Heart left ventricle (tissue), 16 donors: Measurements from ENCODE around the gene PCDHB8. TPM values are rescaled to one million over a fixed set of nuclear protein-coding genes. Genes with fewer than 3 reads are reported as not detected.
"Not testable (repeated sequence)": the region's sequence is repeated elsewhere in the genome, so short reads cannot be mapped to it uniquely, and the experiment has no call there.

Source experiments
- ATAC-seq, 4 donors: fragments of 200-7000 bp; cut with Tn5 transposase; one replicate each; pipeline ENCODE4 v1.9.1; 2020 to 2022; ENCODE audit warnings: moderate library complexity in 4 of 4, mild to moderate bottlenecking in 3 of 4, moderate number of reproducible peaks in 1 of 4
- DNase-seq, 5 donors: peaks; one replicate each; pipeline ENCODE4 v3.0.0-alpha.2; 2020
- H3K27ac ChIP-seq, 12 donors: fragments of 200-600 bp; sonication (generic) in 4 of 12; one replicate each; pipeline versions ENCODE4 v1.5.0 to v1.8.0; 2016 to 2022; ENCODE audit warnings: mild to moderate bottlenecking in 2 of 12
- H3K27me3 ChIP-seq, 9 donors: fragments of 200-600 bp; sonication (generic) in 2 of 9; one replicate each; pipeline versions ENCODE4 v1.5.1 to v1.8.0; 2016 to 2022; ENCODE audit warnings: mild to moderate bottlenecking in 3 of 9
- H3K36me3 ChIP-seq, 9 donors: fragments of 200-600 bp; sonication (generic) in 2 of 9; one replicate each; pipeline versions ENCODE4 v1.5.0 to v1.8.0; 2018 to 2022; ENCODE audit warnings: mild to moderate bottlenecking in 2 of 9
- H3K4me1 ChIP-seq, 12 donors: fragments of 200-600 bp; sonication (generic) in 4 of 12; one replicate each; pipeline versions ENCODE4 v1.5.0 to v1.8.0; 2016 to 2022; ENCODE audit warnings: mild to moderate bottlenecking in 3 of 12
- H3K4me3 ChIP-seq, 12 donors: fragments of 200-600 bp; sonication (generic) in 4 of 12; one replicate each; pipeline versions ENCODE4 v1.5.0 to v1.8.0; 2017 to 2022; ENCODE audit warnings: mild to moderate bottlenecking in 9 of 12, moderate library complexity in 4 of 12
- H3K9me3 ChIP-seq, 12 donors: fragments of 200-600 bp; sonication (generic) in 4 of 12; one replicate each; pipeline versions ENCODE4 v1.5.0 to v1.8.0; 2016 to 2022; ENCODE audit warnings: mild to moderate bottlenecking in 1 of 12
- CTCF ChIP-seq, 12 donors: fragments of 200-600 bp; sonication (generic) in 4 of 12; IDR thresholded peaks; one replicate each; pipeline versions ENCODE4 v1.5.0 to v1.8.0; 2018 to 2022; ENCODE audit warnings: antibody characterized with exemption in 12 of 12, mild to moderate bottlenecking in 5 of 12
- POLR2A ChIP-seq, 2 donors: fragments of 450-650 bp; IDR thresholded peaks; one replicate each; pipeline ENCODE4 v1.6.1; 2017; ENCODE audit warnings: antibody characterized with exemption in 2 of 2, mild to moderate bottlenecking in 2 of 2, moderate library complexity in 2 of 2
- WGBS, 4 donors: extraction: QIAGEN DNeasy Blood & Tissue Kit in 2 of 4; methylation state at CpG; one replicate each; pipeline versions ENCODE4 v1.1.5 to v1.1.7; 2013 to 2018; 5-methylcytosine and 5-hydroxymethylcytosine counted together
- intact Hi-C, 10 donors: fragments of 100-400 bp; cut with DNase I; formaldehyde crosslinking; loops; one replicate each; pipeline versions ENCODE4 v1.11.1 to v1.14.2; 2022
- polyA plus RNA-seq, 2 donors: library from polyadenylated mRNA; stranded (reverse); fragments of 200-250 nt; gene quantifications; one replicate each; pipeline ENCODE4 v1.2.3, GENCODE V29; 2013
- total RNA-seq, 9 donors: library from RNA; depleted of rRNA in 2 of 9; stranded (reverse); fragments of >200 nt in 2 of 9; fragmentation: NEBNext Ultra II Directional in 3 of 9; extraction: Animal tissue kit (Norgen Biotek cat#: 25700) in 3 of 9; gene quantifications; one replicate each; pipeline versions ENCODE4 v1.1.0 to v1.2.4, GENCODE V29; 2016 to 2023
- donor health status: ischemic (EF 13 %, LVEDD 7.1; RV severe dilation, severe dysfunction).
- donor health status: healthy with polysubstance abuse.
- donor health status: DM: no; HTN: yes; CAD: no.
- donor health status: DM: no; HTN: no; CAD: no.
- donor health status: ischemic (EF 25% LVEDD 6.9; RV normal size, moderate dysfunction).
- donor health status: ischemic (EF 25% LVEDD 5.7; RV mildly dilated, moderate dysfunction).
- donor health status: healthy.
- donor health status: DM: yes; HTN: yes; CAD: no.
- donor health status: ischemic (EF 35%, LVEDD 5.7; RV mildly dilated, moderate dysfunction).
- donor health status: nonischemic (EF 11% LVEDD 7.7; RV severe dilation, severe dysfunction).
- donor health status: DM: yes; HTN: yes; CAD: no.
- donor health status: PGD.
- donor health status: ischemic (EF 29% LVEDD 5.4; RV normal size, mild dysfunction).
- donor health status: nonischemic (EF 23%, LVEDD 6.1; RV moderate dilation, normal function).

The PCDHB8 gene
- total and polyA plus RNA-seq, 11 donors: 0.23 to 3.8 (median 1.4) TPM

- Histone ChIP-seq H3K4me3 (peak overlapping the region in 2 of 12 donors; percentile 7 to 16), H3K9me3 (peaks cover 0 to 90% (median 39%) of the 10 kb centered on the region in 12 donors), H3K27me3 (peaks cover 0 to 48% (median 10%) of the 10 kb centered on the region in 9 donors), H3K4me1 (no peaks in the 10 kb centered on the region), H3K27ac (no peak overlapping the region), H3K36me3 (no peaks in the 10 kb centered on the region)
- 28 to 40% (median 34%) methylated on average over 21 of the region's 21 CpGs for WGBS, 4 donors
- intact Hi-C loops: no loop called here
- TF ChIP-seq CTCF (IDR thresholded peaks at IDR 0.05) (peak in 2 of 12 donors; percentile 6), POLR2A (IDR thresholded peaks at IDR 0.05) (no peak)
- no peak for DNase-seq
- ATAC-seq: no peak
Observed at GRCh38 chr5:141155540-141156374, 21.8 kb upstream of the PCDHB8 start.

GRCh38 chr5:141157356-141157755 lies 20.2 kb upstream of the PCDHB8 start:
- DNase-seq: peak in 1 of 5 donors; percentile 28
- WGBS, 4 donors: 0 to 34% (median 30%) methylated on average over 1 to 38 of the region's 38 CpGs
- H3K4me3 ChIP-seq, H3K4me1 ChIP-seq, H3K36me3 ChIP-seq, intact Hi-C loops, H3K27ac ChIP-seq, ATAC-seq: not testable (repeated sequence)
- Histone ChIP-seq H3K27me3 (peaks cover 0 to 36% (median 10%) of the 10 kb centered on the region in 9 donors), H3K9me3 (peaks cover 0 to 93% (median 33%) of the 10 kb centered on the region in 12 donors)

GRCh38 chr5:141157901-141158300 lies 19.7 kb upstream of the PCDHB8 start:
- H3K4me1 ChIP-seq, H3K27ac ChIP-seq, ATAC-seq, H3K4me3 ChIP-seq, H3K36me3 ChIP-seq, intact Hi-C loops: not testable (repeated sequence)
- 25 to 49% (median 35%) methylated on average over 5 to 22 of the region's 28 CpGs for WGBS, 4 donors
- peaks cover 0 to 93% (median 37%) of the 10 kb centered on the region in 12 donors for H3K9me3 ChIP-seq
- H3K27me3 ChIP-seq: peaks cover 0 to 30% (median 10%) of the 10 kb centered on the region in 9 donors
- peak in 1 of 5 donors; percentile 30 for DNase-seq

- H3K27ac ChIP-seq: no peak within 1 kb of the TSS
- TF ChIP-seq CTCF (IDR thresholded peaks at IDR 0.05) (peak in 11 of 12 donors; percentile 31 to 55 (median 42)), POLR2A (IDR thresholded peaks at IDR 0.05) (no peak)
- ATAC-seq (no peak), DNase-seq (no peak)
- H3K36me3 ChIP-seq: no peaks in the 10 kb centered on the region
- peak within 1 kb of the TSS in 10 of 12 donors; percentile 6 to 56 (median 25) for H3K4me3 ChIP-seq
- H3K9me3 ChIP-seq: peaks cover 0 to 63% (median 19%) of the 10 kb centered on the region in 12 donors
- peaks cover 0 to 47% (median 22%) of the 10 kb centered on the region in 9 donors for H3K27me3 ChIP-seq
- intact Hi-C loops: loop anchor here in 3 of 10 donors (10.0 kb wide), 1 partner anchor 392 kb away; no protein-coding TSS in a partner anchor
- 24 to 32% (median 29%) methylated on average over 20 of the region's 20 CpGs for WGBS, 4 donors
- no peaks in the 10 kb centered on the region for H3K4me1 ChIP-seq
Observed at GRCh38 chr5:141172381-141173204, 5.0 kb upstream of the PCDHB8 start, which contains the start of gene PCDHB7. Gene PCDHB7 (plus strand): TSS chr5:141172644. CDS start chr5:141172836, 192 bp downstream.

- intact Hi-C loops: loop anchor here in 3 of 10 donors (10.0 kb wide), 1 partner anchor 390 kb away; no protein-coding TSS in a partner anchor
- ATAC-seq, H3K4me3 ChIP-seq, H3K4me1 ChIP-seq, DNase-seq, H3K27ac ChIP-seq, H3K36me3 ChIP-seq: not testable (repeated sequence)
- WGBS, 4 donors: 34 to 38% (median 35%) methylated on average over 40 to 79 of the region's 79 CpGs
- peaks cover 0 to 51% (median 31%) of the 10 kb centered on the region in 9 donors for H3K27me3 ChIP-seq
- H3K9me3 ChIP-seq: peaks cover 0 to 74% (median 19%) of the 10 kb centered on the region in 12 donors
Observed at GRCh38 chr5:141174291-141175104, 3.1 kb upstream of the PCDHB8 start.
